WTC11 (cell line): ENCODE results near the gene SLC18A2. TPM values are rescaled to one million over a fixed set of nuclear protein-coding genes. Genes with fewer than 3 reads are reported as not detected.

Source experiments
- ATAC-seq: fragments of 200-7000 bp; cut with Tn5 transposase; 2 replicates; pipeline ENCODE4 v1.10.0; 2021; ENCODE audit warnings: mild to moderate bottlenecking, moderate library complexity
- CTCF ChIA-PET: fragments of 300-600 bp; sonication (Branson Sonifier 250); formaldehyde crosslinking; loops from one replicate; lab custom pipeline; 2021; ENCODE audit warnings: antibody characterized with exemption; lab: Charles Lee
- POLR2A ChIA-PET: fragments of 350-600 bp; sonication (Branson Sonifier 250); formaldehyde crosslinking; loops from one replicate; lab custom pipeline; 2021; ENCODE audit warnings: antibody characterized with exemption; lab: Charles Lee
- DNase-seq: peaks from one replicate; pipeline ENCODE4 v3.0.0; 2021; ENCODE audit warnings: low spot score
- H3K27ac Mint-ChIP-seq: 2 replicates; pipeline ENCODE4 v1.8.0; 2021; ENCODE audit warnings: mixed read lengths
- H3K27me3 Mint-ChIP-seq: 2 replicates; pipeline ENCODE4 v1.8.0; 2021; ENCODE audit warnings: low read depth, mild to moderate bottlenecking, moderate library complexity, mixed read lengths
- H3K36me3 Mint-ChIP-seq: 2 replicates; pipeline ENCODE4 v1.8.0; 2021; ENCODE audit warnings: mixed read lengths
- H3K4me1 Mint-ChIP-seq: 2 replicates; pipeline ENCODE4 v1.8.0; 2022; ENCODE audit warnings: mixed read lengths
- H3K4me3 Mint-ChIP-seq: 2 replicates; pipeline ENCODE4 v1.8.0; 2021; ENCODE audit warnings: mild to moderate bottlenecking, moderate library complexity, mixed read lengths
- H3K9me3 Mint-ChIP-seq: 2 replicates; pipeline ENCODE4 v1.8.0; 2021; ENCODE audit warnings: mixed read lengths
- CREB1 ChIP-seq: sonication (generic); formaldehyde crosslinking; IDR thresholded peaks from 2 replicates; pipeline ENCODE4 v1.8.0; 2023; ENCODE audit warnings: mild to moderate bottlenecking, missing genetic modification reagents
- CREM ChIP-seq: sonication (generic); formaldehyde crosslinking; IDR thresholded peaks from 2 replicates; pipeline ENCODE4 v1.8.1; 2022; ENCODE audit warnings: mild to moderate bottlenecking, missing genetic modification reagents, moderate library complexity
- ELF4 ChIP-seq: sonication (generic); formaldehyde crosslinking; IDR thresholded peaks from 2 replicates; pipeline ENCODE4 v1.8.1; 2022; ENCODE audit warnings: low read depth, mild to moderate bottlenecking, moderate library complexity, missing genetic modification reagents
- EMX1 ChIP-seq: fragments of 250-450 bp; sonication (Bioruptor Pico); IDR thresholded peaks from 2 replicates; pipeline ENCODE4 v1.8.0; 2021; ENCODE audit warnings: mild to moderate bottlenecking
- GABPB1 ChIP-seq: sonication (generic); formaldehyde crosslinking; IDR thresholded peaks from 2 replicates; pipeline ENCODE4 v1.8.1; 2023; ENCODE audit warnings: mild to moderate bottlenecking, missing genetic modification reagents
- GRHL2 ChIP-seq: fragments of 250-450 bp; sonication (Bioruptor Pico); IDR thresholded peaks from 2 replicates; pipeline ENCODE4 v1.8.0; 2022; ENCODE audit warnings: mild to moderate bottlenecking, moderate library complexity; ENCODE audit not compliant: insufficient replicate concordance, severe bottlenecking
- GTF2I ChIP-seq: fragments of 250-450 bp; sonication (Bioruptor Pico); conservative IDR thresholded peaks from 2 replicates; pipeline ENCODE4 v1.4.0; 2021; ENCODE audit warnings: mild to moderate bottlenecking
- JUN ChIP-seq: sonication (generic); formaldehyde crosslinking; IDR thresholded peaks from 2 replicates; pipeline ENCODE4 v1.8.0; 2023; ENCODE audit warnings: mild to moderate bottlenecking, missing genetic modification reagents
- NFE2L1 ChIP-seq: sonication (generic); formaldehyde crosslinking; IDR thresholded peaks from 2 replicates; pipeline ENCODE4 v1.8.1; 2023; ENCODE audit warnings: missing genetic modification reagents
- NR2C2 ChIP-seq: sonication (generic); formaldehyde crosslinking; IDR thresholded peaks from 2 replicates; pipeline ENCODE4 v1.8.0; 2022; ENCODE audit warnings: mild to moderate bottlenecking, missing genetic modification reagents
- PRRX2 ChIP-seq: fragments of 250-450 bp; sonication (Bioruptor Pico); IDR thresholded peaks from 2 replicates; pipeline ENCODE4 v1.8.0; 2021; ENCODE audit warnings: mild to moderate bottlenecking
- RELA ChIP-seq: sonication (generic); formaldehyde crosslinking; IDR thresholded peaks from 2 replicates; pipeline ENCODE4 v1.8.1; 2022; ENCODE audit warnings: missing genetic modification reagents, mild to moderate bottlenecking, borderline replicate concordance
- SP1 ChIP-seq: sonication (generic); formaldehyde crosslinking; conservative IDR thresholded peaks from 2 replicates; pipeline ENCODE4 v1.8.1; 2022; ENCODE audit warnings: missing genetic modification reagents
- total RNA-seq: library from RNA; stranded (reverse); gene quantifications from 3 replicates; pipeline ENCODE4 v1.2.3, GENCODE V29; 2021
- TF ChIP-seq, protein P1 (sequence below): sonication (generic); formaldehyde crosslinking; IDR thresholded peaks from 2 replicates; pipeline ENCODE4 v1.8.1; 2022; ENCODE audit warnings: mild to moderate bottlenecking, missing genetic modification reagents, moderate library complexity, borderline replicate concordance
- TF ChIP-seq, protein P2 (sequence below): sonication (generic); formaldehyde crosslinking; conservative IDR thresholded peaks from 2 replicates; pipeline ENCODE4 v1.8.1; 2022; ENCODE audit warnings: mild to moderate bottlenecking, missing genetic modification reagents
- TF ChIP-seq, protein P3 (sequence below): sonication (generic); formaldehyde crosslinking; IDR thresholded peaks from 2 replicates; pipeline ENCODE4 v1.8.1; 2023; ENCODE audit warnings: mild to moderate bottlenecking, missing genetic modification reagents, moderate library complexity
- TF ChIP-seq, protein P4 (sequence below): sonication (generic); formaldehyde crosslinking; IDR thresholded peaks from 2 replicates; pipeline ENCODE4 v1.8.1; 2022; ENCODE audit warnings: missing genetic modification reagents, borderline replicate concordance
- TF ChIP-seq, protein P5 (sequence below): sonication (generic); formaldehyde crosslinking; IDR thresholded peaks from 2 replicates; pipeline ENCODE4 v1.8.1; 2023; ENCODE audit warnings: mild to moderate bottlenecking, missing genetic modification reagents
- TF ChIP-seq, protein P6 (sequence below): sonication (generic); formaldehyde crosslinking; IDR thresholded peaks from 2 replicates; pipeline ENCODE4 v1.8.0; 2022; ENCODE audit warnings: mild to moderate bottlenecking, missing genetic modification reagents
- TF ChIP-seq, protein P7 (sequence below): sonication (generic); formaldehyde crosslinking; IDR thresholded peaks from 2 replicates; pipeline ENCODE4 v1.8.0; 2023; ENCODE audit warnings: missing genetic modification reagents
- TF ChIP-seq, protein P8 (sequence below): fragments of 250-450 bp; sonication (Bioruptor Pico); IDR thresholded peaks from 2 replicates; pipeline ENCODE4 v1.8.0; 2021; ENCODE audit warnings: mild to moderate bottlenecking

SLC18A2 gene
- total RNA-seq, 1 experiment from 2014 or later, result 5.9 TPM

DNA sequence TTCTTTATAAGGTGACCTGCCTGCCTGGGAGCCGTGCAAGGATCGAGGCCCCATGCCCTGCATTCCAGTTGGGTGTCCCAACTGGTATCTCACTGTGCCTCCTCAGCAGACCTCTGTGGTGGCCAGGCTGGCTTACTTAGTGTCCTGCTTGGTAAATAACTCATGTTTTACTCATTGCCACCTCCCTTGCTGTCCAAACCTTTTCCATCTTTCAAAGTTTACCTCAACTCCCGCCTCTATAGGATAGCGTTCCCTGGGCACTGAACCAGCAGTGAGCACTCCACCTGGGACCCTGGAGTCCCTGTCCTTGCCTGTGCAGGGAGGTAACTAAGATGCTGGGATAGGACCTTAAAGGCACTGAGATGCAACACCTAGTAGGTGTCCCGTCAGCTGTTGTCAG lies 33.6 kb downstream of the SLC18A2 start (continued):
- TF ChIP-seq, protein P1, sequence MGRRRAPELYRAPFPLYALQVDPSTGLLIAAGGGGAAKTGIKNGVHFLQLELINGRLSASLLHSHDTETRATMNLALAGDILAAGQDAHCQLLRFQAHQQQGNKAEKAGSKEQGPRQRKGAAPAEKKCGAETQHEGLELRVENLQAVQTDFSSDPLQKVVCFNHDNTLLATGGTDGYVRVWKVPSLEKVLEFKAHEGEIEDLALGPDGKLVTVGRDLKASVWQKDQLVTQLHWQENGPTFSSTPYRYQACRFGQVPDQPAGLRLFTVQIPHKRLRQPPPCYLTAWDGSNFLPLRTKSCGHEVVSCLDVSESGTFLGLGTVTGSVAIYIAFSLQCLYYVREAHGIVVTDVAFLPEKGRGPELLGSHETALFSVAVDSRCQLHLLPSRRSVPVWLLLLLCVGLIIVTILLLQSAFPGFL (CRISPR knock-in tag), result no peak
- TF ChIP-seq, all 79 proteins: peak for 0

DNA sequence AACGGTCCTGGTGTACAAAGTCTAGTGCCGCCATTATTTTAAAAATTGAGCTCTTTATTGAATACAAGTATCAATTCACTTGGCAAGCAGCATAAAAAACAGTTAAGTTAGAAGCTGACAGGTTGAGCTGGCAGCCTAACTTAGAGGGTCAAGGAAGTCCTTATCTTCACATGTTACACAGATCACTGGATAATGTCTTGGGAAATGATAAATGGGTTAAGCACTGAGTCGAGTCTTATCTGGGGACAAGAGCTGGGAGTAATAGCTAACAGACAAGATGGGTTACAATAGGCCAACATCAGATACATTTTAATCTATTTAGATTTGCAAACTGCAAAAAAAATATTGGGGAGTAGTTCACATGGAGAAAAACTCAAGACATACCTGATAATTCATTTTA lies 34.2 kb downstream of the SLC18A2 start:
- ChIA-PET POLR2A (interaction anchor here (1.0 kb wide), 1 partner anchor 12 kb away, joined by 3 read pairs; no protein-coding TSS in a partner anchor), CTCF (interaction anchor here (1.0 to 1.9 kb wide), 3 partner anchors 45 to 168 kb away, joined by 3 to 6 read pairs (median 3); no protein-coding TSS in a partner anchor)
- no peak for DNase-seq
- Mint-ChIP-seq H3K4me1 (peaks cover 5% of the 10 kb centered on the region; the same call in 1 of the 2 replicates), H3K36me3 (no peaks in the 10 kb centered on the region)
- TF ChIP-seq, protein P2, sequence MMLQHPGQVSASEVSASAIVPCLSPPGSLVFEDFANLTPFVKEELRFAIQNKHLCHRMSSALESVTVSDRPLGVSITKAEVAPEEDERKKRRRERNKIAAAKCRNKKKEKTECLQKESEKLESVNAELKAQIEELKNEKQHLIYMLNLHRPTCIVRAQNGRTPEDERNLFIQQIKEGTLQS, result no peak
- TF ChIP-seq CREM (no peak), CREB1 (CRISPR knock-in tag) (no peak), ELF4 (CRISPR knock-in tag) (no peak), PRRX2 (no peak), GTF2I (CRISPR knock-in tag) (no peak), RELA (no peak)
- TF ChIP-seq, protein P3, sequence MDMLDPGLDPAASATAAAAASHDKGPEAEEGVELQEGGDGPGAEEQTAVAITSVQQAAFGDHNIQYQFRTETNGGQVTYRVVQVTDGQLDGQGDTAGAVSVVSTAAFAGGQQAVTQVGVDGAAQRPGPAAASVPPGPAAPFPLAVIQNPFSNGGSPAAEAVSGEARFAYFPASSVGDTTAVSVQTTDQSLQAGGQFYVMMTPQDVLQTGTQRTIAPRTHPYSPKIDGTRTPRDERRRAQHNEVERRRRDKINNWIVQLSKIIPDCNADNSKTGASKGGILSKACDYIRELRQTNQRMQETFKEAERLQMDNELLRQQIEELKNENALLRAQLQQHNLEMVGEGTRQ, result no peak
- TF ChIP-seq, protein P4, sequence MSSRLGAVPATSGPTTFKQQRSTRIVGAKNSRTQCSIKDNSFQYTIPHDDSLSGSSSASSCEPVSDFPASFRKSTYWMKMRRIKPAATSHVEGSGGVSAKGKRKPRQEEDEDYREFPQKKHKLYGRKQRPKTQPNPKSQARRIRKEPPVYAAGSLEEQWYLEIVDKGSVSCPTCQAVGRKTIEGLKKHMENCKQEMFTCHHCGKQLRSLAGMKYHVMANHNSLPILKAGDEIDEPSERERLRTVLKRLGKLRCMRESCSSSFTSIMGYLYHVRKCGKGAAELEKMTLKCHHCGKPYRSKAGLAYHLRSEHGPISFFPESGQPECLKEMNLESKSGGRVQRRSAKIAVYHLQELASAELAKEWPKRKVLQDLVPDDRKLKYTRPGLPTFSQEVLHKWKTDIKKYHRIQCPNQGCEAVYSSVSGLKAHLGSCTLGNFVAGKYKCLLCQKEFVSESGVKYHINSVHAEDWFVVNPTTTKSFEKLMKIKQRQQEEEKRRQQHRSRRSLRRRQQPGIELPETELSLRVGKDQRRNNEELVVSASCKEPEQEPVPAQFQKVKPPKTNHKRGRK (CRISPR knock-in tag), result no peak
- TF ChIP-seq, all 79 proteins: peak for 0
- Mint-ChIP-seq H3K4me3 (no peak overlapping the region), H3K27me3 (no peaks in the 10 kb centered on the region), H3K9me3 (no peaks in the 10 kb centered on the region), H3K27ac (no peak overlapping the region)
- no peak for ATAC-seq

DNA sequence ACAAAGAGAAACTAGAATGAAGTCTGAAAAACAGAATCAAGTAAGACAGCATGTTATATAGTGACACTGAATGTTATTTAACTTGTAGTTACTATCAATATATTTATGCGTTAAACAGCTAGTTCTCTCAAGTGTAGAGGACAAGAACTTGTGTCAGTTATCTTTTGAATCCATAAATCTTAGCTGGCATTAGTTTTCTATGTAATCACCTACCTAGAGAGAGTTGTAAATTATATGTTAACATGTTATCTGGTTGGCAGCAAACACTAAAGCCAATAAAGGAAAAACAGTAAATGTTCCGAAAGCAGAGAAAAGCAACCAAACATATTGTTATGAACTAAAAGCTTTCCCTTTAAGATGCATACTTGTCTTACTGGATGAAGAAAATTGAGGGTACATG lies 36.8 kb downstream of the SLC18A2 start:
- DNase-seq, result no peak
- no peaks in the 10 kb centered on the region for H3K36me3 Mint-ChIP-seq
- no peaks in the 10 kb centered on the region for H3K27me3 Mint-ChIP-seq
- H3K4me1 Mint-ChIP-seq, result peaks cover 3% of the 10 kb centered on the region; the same call in 1 of the 2 replicates
- POLR2A ChIA-PET, result no interaction called here
- no peak overlapping the region for H3K4me3 Mint-ChIP-seq
- H3K9me3 Mint-ChIP-seq, result no peaks in the 10 kb centered on the region
- no peak for ATAC-seq
- CTCF ChIA-PET, result interaction anchor here (1.4 kb wide), 1 partner anchor 61 kb away, joined by 4 read pairs; no protein-coding TSS in a partner anchor
- H3K27ac Mint-ChIP-seq, result no peak overlapping the region
- TF ChIP-seq, protein P5, sequence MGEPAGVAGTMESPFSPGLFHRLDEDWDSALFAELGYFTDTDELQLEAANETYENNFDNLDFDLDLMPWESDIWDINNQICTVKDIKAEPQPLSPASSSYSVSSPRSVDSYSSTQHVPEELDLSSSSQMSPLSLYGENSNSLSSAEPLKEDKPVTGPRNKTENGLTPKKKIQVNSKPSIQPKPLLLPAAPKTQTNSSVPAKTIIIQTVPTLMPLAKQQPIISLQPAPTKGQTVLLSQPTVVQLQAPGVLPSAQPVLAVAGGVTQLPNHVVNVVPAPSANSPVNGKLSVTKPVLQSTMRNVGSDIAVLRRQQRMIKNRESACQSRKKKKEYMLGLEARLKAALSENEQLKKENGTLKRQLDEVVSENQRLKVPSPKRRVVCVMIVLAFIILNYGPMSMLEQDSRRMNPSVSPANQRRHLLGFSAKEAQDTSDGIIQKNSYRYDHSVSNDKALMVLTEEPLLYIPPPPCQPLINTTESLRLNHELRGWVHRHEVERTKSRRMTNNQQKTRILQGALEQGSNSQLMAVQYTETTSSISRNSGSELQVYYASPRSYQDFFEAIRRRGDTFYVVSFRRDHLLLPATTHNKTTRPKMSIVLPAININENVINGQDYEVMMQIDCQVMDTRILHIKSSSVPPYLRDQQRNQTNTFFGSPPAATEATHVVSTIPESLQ (CRISPR knock-in tag), result no peak
- no peak for TF ChIP-seq EMX1
- no peak for TF ChIP-seq JUN (CRISPR knock-in tag)
- TF ChIP-seq GTF2I (CRISPR knock-in tag), result no peak
- TF ChIP-seq, protein P6, sequence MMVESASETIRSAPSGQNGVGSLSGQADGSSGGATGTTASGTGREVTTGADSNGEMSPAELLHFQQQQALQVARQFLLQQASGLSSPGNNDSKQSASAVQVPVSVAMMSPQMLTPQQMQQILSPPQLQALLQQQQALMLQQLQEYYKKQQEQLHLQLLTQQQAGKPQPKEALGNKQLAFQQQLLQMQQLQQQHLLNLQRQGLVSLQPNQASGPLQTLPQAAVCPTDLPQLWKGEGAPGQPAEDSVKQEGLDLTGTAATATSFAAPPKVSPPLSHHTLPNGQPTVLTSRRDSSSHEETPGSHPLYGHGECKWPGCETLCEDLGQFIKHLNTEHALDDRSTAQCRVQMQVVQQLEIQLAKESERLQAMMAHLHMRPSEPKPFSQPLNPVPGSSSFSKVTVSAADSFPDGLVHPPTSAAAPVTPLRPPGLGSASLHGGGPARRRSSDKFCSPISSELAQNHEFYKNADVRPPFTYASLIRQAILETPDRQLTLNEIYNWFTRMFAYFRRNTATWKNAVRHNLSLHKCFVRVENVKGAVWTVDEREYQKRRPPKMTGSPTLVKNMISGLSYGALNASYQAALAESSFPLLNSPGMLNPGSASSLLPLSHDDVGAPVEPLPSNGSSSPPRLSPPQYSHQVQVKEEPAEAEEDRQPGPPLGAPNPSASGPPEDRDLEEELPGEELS, result no peak
- TF ChIP-seq, protein P7, sequence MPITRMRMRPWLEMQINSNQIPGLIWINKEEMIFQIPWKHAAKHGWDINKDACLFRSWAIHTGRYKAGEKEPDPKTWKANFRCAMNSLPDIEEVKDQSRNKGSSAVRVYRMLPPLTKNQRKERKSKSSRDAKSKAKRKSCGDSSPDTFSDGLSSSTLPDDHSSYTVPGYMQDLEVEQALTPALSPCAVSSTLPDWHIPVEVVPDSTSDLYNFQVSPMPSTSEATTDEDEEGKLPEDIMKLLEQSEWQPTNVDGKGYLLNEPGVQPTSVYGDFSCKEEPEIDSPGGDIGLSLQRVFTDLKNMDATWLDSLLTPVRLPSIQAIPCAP, result no peak
- TF ChIP-seq, protein P8, sequence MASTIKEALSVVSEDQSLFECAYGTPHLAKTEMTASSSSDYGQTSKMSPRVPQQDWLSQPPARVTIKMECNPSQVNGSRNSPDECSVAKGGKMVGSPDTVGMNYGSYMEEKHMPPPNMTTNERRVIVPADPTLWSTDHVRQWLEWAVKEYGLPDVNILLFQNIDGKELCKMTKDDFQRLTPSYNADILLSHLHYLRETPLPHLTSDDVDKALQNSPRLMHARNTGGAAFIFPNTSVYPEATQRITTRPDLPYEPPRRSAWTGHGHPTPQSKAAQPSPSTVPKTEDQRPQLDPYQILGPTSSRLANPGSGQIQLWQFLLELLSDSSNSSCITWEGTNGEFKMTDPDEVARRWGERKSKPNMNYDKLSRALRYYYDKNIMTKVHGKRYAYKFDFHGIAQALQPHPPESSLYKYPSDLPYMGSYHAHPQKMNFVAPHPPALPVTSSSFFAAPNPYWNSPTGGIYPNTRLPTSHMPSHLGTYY (CRISPR knock-in tag), result no peak
- no peak for TF ChIP-seq GRHL2 (CRISPR knock-in tag)
- TF ChIP-seq GABPB1 (CRISPR knock-in tag), result no peak
- TF ChIP-seq NFE2L1, result no peak
- no peak for TF ChIP-seq SP1 (CRISPR knock-in tag)
- TF ChIP-seq CREM, result no peak
- no peak for TF ChIP-seq NR2C2 (CRISPR knock-in tag)
